ENCODE data around the gene SLIT3. TPM values are rescaled to one million over a fixed set of nuclear protein-coding genes. Genes with fewer than 3 reads are reported as not detected.

SLIT3 gene
- total RNA-seq, 2 experiments from 2014 or later, result not detected

GRCh38 chr5:168931638-168932345 lies 369.1 kb downstream of the SLIT3 start:
- Histone ChIP-seq H3K27me3 (ENCODE audit: control insufficient read depth in 1 of 2, insufficient read depth in 2 of 2, low read length in 2 of 2) (no peaks in the 10 kb centered on the region), H3K4me3 (ENCODE audit: low read length) (no peak overlapping the region), H3K27ac (ENCODE audit: low read depth in 1 of 2, low read length in 2 of 2) (no peak overlapping the region), H3K36me3 (ENCODE audit: insufficient read depth, low read length) (no peaks in the 10 kb centered on the region), H3K4me1 (ENCODE audit: insufficient read depth, low read length) (no peaks in the 10 kb centered on the region), H3K9me3 (ENCODE audit: control insufficient read depth in 1 of 2, insufficient read depth in 1 of 2, low read length in 2 of 2) (peaks cover 0 to 5% of the 10 kb centered on the region in 2 experiments)
- Mint-ChIP-seq H3K9me3 (no peaks in the 10 kb centered on the region), H3K27ac (no peak overlapping the region), H3K4me3 (no peak overlapping the region), H3K27me3 (no peaks in the 10 kb centered on the region), H3K4me1 (ENCODE audit: low read depth) (no peaks in the 10 kb centered on the region), H3K36me3 (ENCODE audit: low read depth) (no peaks in the 10 kb centered on the region)
- intact Hi-C loops (cut with DNase I, micrococcal nuclease), result no loop called here
- TF ChIP-seq CTCF (IDR thresholded peaks at IDR 0.05), result no peak
- DNase-seq (no peak), ATAC-seq (ENCODE audit: poor library complexity) (no peak)
- POLR2A ChIA-PET, result no interaction called here
- CTCF ChIA-PET, result no interaction called here

GRCh38 chr5:168929656-168930055 lies 371.3 kb downstream of the SLIT3 start:
- no peaks in the 10 kb centered on the region for H3K9me3 Mint-ChIP-seq
- H3K27ac Mint-ChIP-seq, result no peak overlapping the region
- no peaks in the 10 kb centered on the region for H3K27me3 ChIP-seq (ENCODE audit: control insufficient read depth in 1 of 2, insufficient read depth in 2 of 2, low read length in 2 of 2)
- intact Hi-C loops (cut with DNase I, micrococcal nuclease), result no loop called here
- H3K9me3 ChIP-seq (ENCODE audit: control insufficient read depth in 1 of 2, insufficient read depth in 1 of 2, low read length in 2 of 2), result peaks cover 0 to 5% of the 10 kb centered on the region in 2 experiments
- no peaks in the 10 kb centered on the region for H3K4me1 Mint-ChIP-seq (ENCODE audit: low read depth)
- ATAC-seq (ENCODE audit: poor library complexity), result no peak
- H3K36me3 ChIP-seq (ENCODE audit: insufficient read depth, low read length), result no peaks in the 10 kb centered on the region
- TF ChIP-seq CTCF (IDR thresholded peaks at IDR 0.05), result no peak
- no peaks in the 10 kb centered on the region for H3K36me3 Mint-ChIP-seq (ENCODE audit: low read depth)
- ChIA-PET POLR2A (no interaction called here), CTCF (no interaction called here)
- H3K4me3 ChIP-seq (ENCODE audit: low read length), result no peak overlapping the region
- H3K27me3 Mint-ChIP-seq, result no peaks in the 10 kb centered on the region
- no peak for DNase-seq
- no peak overlapping the region for H3K4me3 Mint-ChIP-seq
- H3K4me1 ChIP-seq (ENCODE audit: insufficient read depth, low read length), result no peaks in the 10 kb centered on the region
- H3K27ac ChIP-seq (ENCODE audit: low read depth in 1 of 2, low read length in 2 of 2), result no peak overlapping the region

- DNase-seq, result no peak
- no peak overlapping the region for H3K27ac ChIP-seq (ENCODE audit: low read depth in 1 of 2, low read length in 2 of 2)
- no peaks in the 10 kb centered on the region for H3K4me1 ChIP-seq (ENCODE audit: insufficient read depth, low read length)
- H3K4me3 Mint-ChIP-seq, result no peak overlapping the region
- no peaks in the 10 kb centered on the region for H3K9me3 Mint-ChIP-seq
- H3K27me3 ChIP-seq (ENCODE audit: control insufficient read depth in 1 of 2, insufficient read depth in 2 of 2, low read length in 2 of 2), result peaks cover 12 to 17% of the 10 kb centered on the region in 2 experiments
- H3K4me1 Mint-ChIP-seq (ENCODE audit: low read depth), result no peaks in the 10 kb centered on the region
- H3K36me3 Mint-ChIP-seq (ENCODE audit: low read depth), result no peaks in the 10 kb centered on the region
- H3K9me3 ChIP-seq (ENCODE audit: control insufficient read depth in 1 of 2, insufficient read depth in 1 of 2, low read length in 2 of 2), result peaks cover 0 to 5% of the 10 kb centered on the region in 2 experiments
- POLR2A ChIA-PET, result no interaction called here
- CTCF ChIA-PET, result no interaction called here
- TF ChIP-seq CTCF (IDR thresholded peaks at IDR 0.05), result no peak
- H3K27me3 Mint-ChIP-seq, result peaks cover 28% of the 10 kb centered on the region
- no peak overlapping the region for H3K27ac Mint-ChIP-seq
- intact Hi-C loops (cut with DNase I, micrococcal nuclease), result no loop called here
- H3K4me3 ChIP-seq (ENCODE audit: low read length), result no peak overlapping the region
- no peaks in the 10 kb centered on the region for H3K36me3 ChIP-seq (ENCODE audit: insufficient read depth, low read length)
- ATAC-seq (ENCODE audit: poor library complexity), result no peak
Measured at GRCh38 chr5:168925160-168925559, 375.8 kb downstream of the SLIT3 start.
